Activated CD4-positive, alpha-beta T cell treated with anti-CD3 and anti-CD28 coated beads for 24 hours (primary cell): Measurements from ENCODE around the gene STK35.
"Not testable (repeated sequence)": the region's sequence is repeated elsewhere in the genome, so short reads cannot be mapped to it uniquely, and the experiment has no call there.

Experiments used
- DNase-seq, 2 donors: peaks; one replicate each; pipeline ENCODE4 v3.0.0-alpha.2; 2020; ENCODE audit warnings: low read depth in 2 of 2

Gene STK35

GRCh38 chr20:2162125-2162822, 60.6 kb downstream of the STK35 start:
- no peak for DNase-seq

- DNase-seq = no peak
Observed at GRCh38 chr20:2162823-2163166, 61.2 kb downstream of the STK35 start.

DNA sequence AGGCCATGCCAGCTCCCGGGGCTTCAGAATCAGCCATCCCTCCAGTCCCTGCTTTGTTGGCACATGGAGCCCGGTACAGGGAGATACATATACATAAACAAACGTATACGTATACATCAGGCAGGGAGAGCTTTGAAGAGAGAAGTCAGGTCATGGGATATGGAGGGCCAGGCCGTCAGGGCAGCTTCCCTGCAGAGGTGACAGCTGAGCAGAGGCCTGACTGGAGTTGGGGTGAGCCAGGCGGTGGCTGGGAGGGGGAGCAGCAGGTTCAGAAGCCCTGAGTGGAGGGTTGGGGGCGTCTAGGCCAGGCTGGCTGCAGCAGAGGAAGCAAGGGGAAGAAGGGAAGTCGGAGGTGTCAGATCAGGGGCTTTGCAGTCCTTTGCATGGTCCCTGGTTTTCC, 61.7 kb downstream of the STK35 start:
- DNase-seq = no peak

DNA sequence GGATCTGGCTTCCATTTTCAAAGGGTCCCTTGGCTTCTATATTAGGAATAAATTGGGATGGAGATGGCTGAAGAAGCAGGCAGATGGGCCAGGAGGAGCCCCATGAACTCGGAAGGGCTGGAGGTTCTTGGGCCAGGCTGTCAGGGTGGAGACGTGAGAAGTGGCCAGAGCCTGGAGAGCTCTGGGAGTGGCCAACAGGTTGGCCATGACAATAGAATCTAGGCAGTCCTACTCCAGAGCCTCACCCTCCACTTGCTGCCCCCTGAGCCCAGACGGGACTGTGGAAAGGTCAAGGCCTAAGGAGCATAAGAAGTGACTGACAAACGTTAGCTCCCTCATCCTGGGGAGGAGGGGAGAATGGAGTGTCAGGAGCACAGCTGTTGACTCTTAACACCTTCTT, 62.1 kb downstream of the STK35 start:
- no peak for DNase-seq

DNA sequence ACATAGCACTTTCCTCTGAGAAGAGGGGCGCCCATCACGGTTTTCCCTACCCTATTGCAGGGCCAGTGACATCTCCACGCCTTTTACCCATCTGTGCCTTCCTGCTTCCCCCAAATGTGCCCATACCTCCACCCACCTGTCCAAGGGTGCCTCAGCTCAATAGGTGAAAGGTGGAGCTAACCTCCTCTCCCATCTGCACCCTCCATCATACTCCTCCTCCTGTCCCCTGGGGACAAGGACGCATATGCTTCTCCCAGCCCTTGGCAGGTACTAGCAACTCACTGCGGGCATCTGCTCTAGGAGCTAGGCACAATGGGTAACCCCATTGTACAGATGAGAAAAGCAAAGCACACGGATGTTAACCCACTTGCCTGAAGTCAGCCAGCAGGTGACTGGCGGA, 62.8 kb downstream of the STK35 start:
- no peak for DNase-seq

GRCh38 chr20:2164966-2165365, 63.3 kb downstream of the STK35 start:
- DNase-seq = no peak

DNA sequence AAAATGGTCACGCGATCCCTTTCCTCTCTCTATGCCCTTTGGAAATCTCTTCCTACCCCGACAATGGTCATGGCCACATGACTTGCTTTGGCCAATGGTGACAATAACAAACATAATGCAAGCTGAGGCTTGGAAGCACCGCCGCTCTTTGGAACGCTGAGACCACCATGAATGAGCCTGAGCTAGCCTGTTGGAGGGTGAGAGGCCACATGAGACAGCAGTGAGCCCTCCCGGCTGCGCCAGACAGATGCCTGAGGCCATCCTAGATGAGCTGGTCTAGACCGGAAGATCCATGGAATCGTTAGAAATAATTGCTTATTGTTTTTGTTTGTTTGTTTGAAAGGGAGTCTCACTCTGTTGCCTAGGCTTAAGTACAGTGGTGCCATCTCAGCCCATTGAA, 64.2 kb downstream of the STK35 start:
- no peak for DNase-seq

DNA sequence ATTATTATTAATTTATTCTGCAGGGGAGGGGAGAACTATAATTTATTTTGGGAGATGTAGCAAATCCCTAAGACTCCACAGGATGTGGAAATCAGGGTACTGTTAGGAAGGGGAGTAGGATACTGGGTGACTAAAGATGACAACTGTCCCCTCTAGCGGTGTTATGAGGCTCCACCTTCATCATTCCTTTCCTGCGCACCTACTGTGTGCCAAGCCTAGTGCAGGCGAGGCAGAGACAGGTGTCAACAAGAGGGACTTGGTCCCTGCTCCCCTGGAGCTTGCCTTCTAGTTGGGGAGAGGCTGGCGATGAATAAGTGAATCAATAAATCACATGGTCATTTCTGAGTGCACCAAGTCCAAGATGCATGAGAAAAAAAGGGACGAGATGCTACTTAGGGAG, 65.5 kb downstream of the STK35 start:
- DNase-seq = no peak

- DNase-seq = no peak
Observed at GRCh38 chr20:2168946-2169345, 67.3 kb downstream of the STK35 start.

GRCh38 chr20:2169456-2170088, 67.9 kb downstream of the STK35 start:
- no peak for DNase-seq

DNA sequence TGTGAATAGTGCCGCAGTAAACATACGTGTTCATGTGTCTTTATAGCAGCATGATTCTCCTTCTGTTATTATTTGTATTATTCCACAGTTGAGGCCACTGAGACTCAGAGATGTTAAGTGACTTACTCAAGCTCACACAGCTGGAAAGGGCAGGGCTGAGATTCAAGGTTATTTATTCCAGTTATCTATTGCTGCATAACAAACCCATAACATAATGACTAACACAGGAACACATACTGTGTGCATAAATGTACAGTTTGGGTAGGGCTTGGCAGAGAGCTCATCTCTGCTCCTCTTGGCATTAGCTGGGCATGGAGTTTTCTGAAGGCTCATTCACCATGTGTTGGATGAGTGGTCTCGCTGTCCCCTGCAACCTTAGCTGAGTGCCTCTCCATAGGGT, 68.8 kb downstream of the STK35 start:
- DNase-seq = no peak

DNA sequence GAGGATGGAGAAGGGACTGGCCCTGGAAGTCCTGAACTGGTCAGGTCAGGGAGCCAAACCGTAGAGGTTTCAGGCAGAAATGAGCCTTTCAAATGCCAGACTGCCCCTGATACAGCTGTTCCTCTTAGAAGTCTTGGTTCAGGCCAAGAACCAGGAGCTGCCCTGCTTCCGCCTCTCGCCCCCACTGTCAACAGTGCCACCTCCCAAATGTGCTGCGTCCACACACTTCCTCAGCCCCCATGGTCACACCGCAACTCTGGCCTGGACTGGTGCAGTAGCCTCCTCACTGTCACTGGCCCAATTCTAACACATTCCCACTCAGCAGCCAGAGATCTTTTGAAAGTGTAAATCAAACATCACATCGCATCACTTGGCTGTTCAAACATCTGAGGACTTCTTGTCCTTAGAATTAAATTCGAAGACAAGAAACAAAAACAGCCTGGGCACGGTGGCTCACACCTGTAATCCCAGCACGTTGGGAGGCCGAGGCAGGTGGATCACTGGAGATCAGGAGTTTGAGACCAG, 69.7 kb downstream of the STK35 start:
- no peak for DNase-seq

DNA sequence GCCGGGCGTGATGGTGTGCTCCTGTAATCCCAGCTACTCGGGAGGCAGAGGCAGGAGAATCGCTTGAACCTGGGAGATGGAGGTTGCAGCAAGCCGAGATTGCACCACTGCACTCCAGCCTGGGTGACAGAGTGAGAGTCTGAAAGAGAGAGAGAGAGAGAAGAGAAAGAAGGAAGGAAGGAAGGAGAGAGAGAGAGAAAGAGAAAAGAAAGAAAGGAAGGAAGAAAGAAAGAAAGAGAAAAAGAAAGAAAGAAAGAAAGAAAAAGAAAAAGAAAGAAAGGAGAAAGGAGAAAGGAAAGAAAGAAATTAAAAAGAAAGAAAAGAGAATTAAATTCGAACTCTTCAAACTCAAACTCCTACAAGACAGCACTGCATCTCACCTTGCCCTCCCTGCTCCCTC, 70.2 kb downstream of the STK35 start:
- DNase-seq = not testable (repeated sequence)

GRCh38 chr20:2172305-2173175, 70.9 kb downstream of the STK35 start:
- peak; percentile 55 to 57 for DNase-seq

GRCh38 chr20:2173186-2173585, 71.6 kb downstream of the STK35 start:
- no peak for DNase-seq

- no peak for DNase-seq
Observed at GRCh38 chr20:2174067-2174466, 72.4 kb downstream of the STK35 start.

DNA sequence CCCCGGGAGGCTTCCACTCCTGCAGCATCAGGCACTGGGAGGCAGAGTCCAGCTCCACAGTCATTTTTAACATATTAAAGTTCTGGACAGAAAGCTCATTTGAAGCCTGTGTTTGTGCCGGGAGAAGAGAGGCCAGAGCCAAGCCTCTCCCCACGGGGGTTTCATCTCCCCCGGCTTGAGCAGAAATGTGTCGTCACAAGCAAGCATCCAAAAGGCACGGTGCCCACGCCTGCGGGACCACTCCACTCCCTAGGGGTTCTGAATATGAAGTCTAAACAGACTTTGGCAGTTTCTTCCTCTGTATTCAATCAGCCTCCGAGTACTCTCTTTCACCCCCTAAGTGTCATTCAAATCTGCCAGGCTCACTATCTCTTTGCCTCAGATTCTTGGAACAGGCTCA, 75.3 kb downstream of the STK35 start:
- no peak for DNase-seq

DNA sequence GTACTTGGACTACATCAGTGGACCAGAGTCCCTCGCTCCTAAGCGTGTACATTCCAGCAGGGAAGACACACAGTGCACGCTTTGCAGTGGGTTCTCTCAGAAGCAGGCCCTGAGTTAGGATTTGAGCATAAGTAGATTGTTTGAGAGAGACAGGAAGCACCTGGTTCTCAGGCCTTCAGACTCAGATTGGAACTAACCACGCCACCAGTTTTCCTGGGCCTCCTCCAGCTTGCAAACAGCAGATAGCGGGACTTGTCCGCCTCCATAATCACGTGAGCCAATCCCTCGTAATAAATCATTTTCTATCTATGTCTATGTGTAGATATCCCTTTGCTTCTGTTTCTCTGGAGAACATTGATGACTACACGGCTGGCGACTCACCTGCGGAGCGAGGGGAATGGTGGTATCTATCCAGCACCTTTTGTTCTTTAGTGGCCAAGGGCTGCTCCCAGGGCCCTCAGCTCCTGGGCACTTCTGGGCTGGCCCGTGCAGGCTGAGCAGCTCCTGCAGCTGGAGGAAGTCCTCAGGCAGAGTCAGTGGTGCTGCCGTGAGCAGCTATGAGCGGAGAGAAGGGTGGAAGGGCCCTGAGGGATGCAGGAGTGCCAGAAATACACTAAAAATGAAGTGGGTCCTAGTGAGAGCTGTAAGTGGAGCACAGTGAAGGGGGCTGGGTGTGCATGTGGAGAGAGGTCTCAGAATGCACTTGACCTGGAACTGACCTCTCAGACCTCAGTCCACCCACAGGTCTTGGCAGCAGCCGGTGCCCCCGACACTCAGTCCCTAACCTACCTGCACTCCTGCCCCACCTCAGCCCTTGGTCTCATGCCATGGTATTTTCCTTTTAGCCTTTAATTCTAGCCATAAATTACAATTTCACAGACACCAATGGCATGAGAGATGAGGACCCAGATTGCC, 76.9 kb downstream of the STK35 start:
- no peak for DNase-seq

GRCh38 chr20:2179233-2179580, 77.6 kb downstream of the STK35 start:
- no peak for DNase-seq

- DNase-seq = no peak
Observed at GRCh38 chr20:2179949-2180348, 78.3 kb downstream of the STK35 start.

GRCh38 chr20:2183381-2183780, 81.8 kb downstream of the STK35 start:
- DNase-seq = no peak

- not testable (repeated sequence) for DNase-seq
Observed at GRCh38 chr20:2184933-2185332, 83.3 kb downstream of the STK35 start.
